Mesenchymal stem cell (in vitro differentiated cells and primary cell): Measurements from ENCODE around the gene SAXO1.

Experiments
- DNase-seq: peaks from one replicate; pipeline ENCODE4 v3.0.0-alpha.2; 2013
- H2AFZ ChIP-seq: one replicate; pipeline ENCODE4 v1.6.1; 2013; ENCODE audit warnings: low read depth, mild to moderate bottlenecking, control low read depth, inconsistent platforms, low read length, moderate library complexity
- H2AK5ac ChIP-seq: 2 replicates; pipeline ENCODE4 v1.6.1; 2013; ENCODE audit warnings: low read length, moderate library complexity, mild to moderate bottlenecking, inconsistent platforms; ENCODE audit not compliant: severe bottlenecking
- H2BK120ac ChIP-seq: one replicate; pipeline ENCODE4 v1.6.1; 2013; ENCODE audit warnings: low read depth, mild to moderate bottlenecking, inconsistent platforms, low read length, moderate library complexity
- H2BK12ac ChIP-seq, 2 experiments: one replicate each; pipeline ENCODE4 v1.6.1; 2013; ENCODE audit warnings: inconsistent platforms in 2 of 2, low read length in 2 of 2, mild to moderate bottlenecking in 2 of 2, moderate library complexity in 2 of 2, control low read depth in 1 of 2
- H2BK15ac ChIP-seq: one replicate; pipeline ENCODE4 v1.6.1; 2013; ENCODE audit warnings: mild to moderate bottlenecking, low read depth, inconsistent platforms; ENCODE audit not compliant: poor library complexity, severe bottlenecking
- H2BK5ac ChIP-seq: 2 replicates; pipeline ENCODE4 v1.6.1; 2013; ENCODE audit warnings: low read depth, mild to moderate bottlenecking, low read length, control low read depth, inconsistent platforms; ENCODE audit not compliant: poor library complexity, severe bottlenecking
- H3K14ac ChIP-seq, 2 experiments: one replicate each; pipeline ENCODE4 v1.6.1; 2013; ENCODE audit warnings: inconsistent platforms in 2 of 2, low read length in 2 of 2, control low read depth in 1 of 2, mild to moderate bottlenecking in 1 of 2, moderate library complexity in 1 of 2
- H3K18ac ChIP-seq, 2 experiments: one replicate each; pipeline ENCODE4 v1.6.1; 2013; ENCODE audit warnings: inconsistent platforms in 2 of 2, low read length in 2 of 2, control low read depth in 1 of 2, low read depth in 1 of 2, mild to moderate bottlenecking in 1 of 2
- H3K23ac ChIP-seq, 2 experiments: one replicate each; pipeline ENCODE4 v1.6.1; 2013; ENCODE audit warnings: inconsistent platforms in 2 of 2, low read length in 2 of 2, mild to moderate bottlenecking in 2 of 2, moderate library complexity in 2 of 2, control low read depth in 1 of 2
- H3K27ac ChIP-seq: 2 replicates; pipeline ENCODE4 v1.5.1; 2013; ENCODE audit warnings: mild to moderate bottlenecking, moderate library complexity, low read length, control low read depth, inconsistent platforms; ENCODE audit not compliant: poor library complexity, severe bottlenecking
- H3K27me3 ChIP-seq, 2 experiments: 2 replicates each; pipeline versions ENCODE4 v1.6.1 to v1.7.0; 2013; ENCODE audit warnings: low read length in 2 of 2, mild to moderate bottlenecking in 2 of 2, moderate library complexity in 2 of 2, control low read depth in 1 of 2, inconsistent platforms in 1 of 2; ENCODE audit not compliant: control insufficient read depth in 1 of 2, insufficient read depth in 1 of 2
- H3K36me3 ChIP-seq, 2 experiments: 2 replicates each; pipeline versions ENCODE4 v1.6.1 to v1.7.0; 2013; ENCODE audit warnings: low read length in 2 of 2, control low read depth in 1 of 2, inconsistent platforms in 1 of 2, low read depth in 1 of 2, mild to moderate bottlenecking in 1 of 2; ENCODE audit not compliant: insufficient read depth in 2 of 2, control insufficient read depth in 1 of 2
- H3K4ac ChIP-seq, 2 experiments: one replicate each; pipeline ENCODE4 v1.6.1; 2013; ENCODE audit warnings: inconsistent platforms in 2 of 2, low read length in 2 of 2, mild to moderate bottlenecking in 2 of 2, moderate library complexity in 2 of 2, control low read depth in 1 of 2, low read depth in 1 of 2
- H3K4me1 ChIP-seq: 2 replicates; pipeline ENCODE4 v1.6.1; 2013; ENCODE audit warnings: low read depth, low read length, control low read depth; ENCODE audit not compliant: control insufficient read depth, insufficient read depth
- H3K4me2 ChIP-seq: 2 replicates; pipeline ENCODE4 v1.6.1; 2013; ENCODE audit warnings: low read length, mild to moderate bottlenecking, inconsistent platforms; ENCODE audit not compliant: poor library complexity, severe bottlenecking
- H3K4me3 ChIP-seq, 2 experiments: 2 replicates each; pipeline versions ENCODE4 v1.5.1 to v1.7.0; 2013; ENCODE audit warnings: low read length in 2 of 2, mild to moderate bottlenecking in 2 of 2, control low read depth in 1 of 2, low read depth in 1 of 2; ENCODE audit not compliant: insufficient read depth in 1 of 2
- H3K79me1 ChIP-seq: replicated peaks from 2 replicates; pipeline ENCODE4 v1.6.1; 2013; ENCODE audit warnings: mild to moderate bottlenecking, control low read depth, low read length, inconsistent platforms; ENCODE audit not compliant: poor library complexity, severe bottlenecking
- H3K9ac ChIP-seq: 2 replicates; pipeline ENCODE4 v1.7.0; 2013; ENCODE audit warnings: mild to moderate bottlenecking, low read length, moderate library complexity
- H3K9me3 ChIP-seq: 2 replicates; pipeline ENCODE4 v1.7.0; 2013; ENCODE audit warnings: mild to moderate bottlenecking, low read length; ENCODE audit not compliant: control insufficient read depth
- H4K8ac ChIP-seq: one replicate; pipeline ENCODE4 v1.6.1; 2013; ENCODE audit warnings: inconsistent platforms, mild to moderate bottlenecking, low read length, moderate library complexity
- H4K91ac ChIP-seq: one replicate; pipeline ENCODE4 v1.6.1; 2013; ENCODE audit warnings: mild to moderate bottlenecking, low read length, inconsistent platforms
- WGBS: methylation state at CpG from one replicate; pipeline ENCODE4 v1.1.7; 2013; ENCODE audit warnings: mixed read lengths; 5-methylcytosine and 5-hydroxymethylcytosine counted together

Gene SAXO1

GRCh38 chr9:19050637-19051591, 17.9 kb upstream of the SAXO1 start:
- Histone ChIP-seq H3K79me1 (peaks cover 2% of the 10 kb centered on the region), H2BK12ac (no peak overlapping the region), H3K27ac (no peak overlapping the region), H4K91ac (no peak overlapping the region), H3K9ac (peak overlapping the region; percentile 93), H3K9me3 (no peaks in the 10 kb centered on the region), H3K36me3 (peaks cover 3 to 18% of the 10 kb centered on the region in 2 experiments), H4K8ac (no peak overlapping the region), H3K14ac (no peak overlapping the region), H3K18ac (no peak overlapping the region), H2AK5ac (no peak overlapping the region), H3K4me1 (peaks cover 7% of the 10 kb centered on the region), H3K4me2 (peak overlapping the region; percentile 72), H2BK5ac (no peak overlapping the region), H3K4ac (no peak overlapping the region), H2AFZ (no peak overlapping the region), H2BK120ac (no peak overlapping the region), H2BK15ac (no peak overlapping the region), H3K27me3 (no peaks in the 10 kb centered on the region), H3K4me3 (peak overlapping the region in 1 of 2 experiments; percentile 89), H3K23ac (no peak overlapping the region)
- WGBS = 49% methylated on average over 4 of the region's 12 CpGs
- DNase-seq = no peak

GRCh38 chr9:19049917-19050636, 17.1 kb upstream of the SAXO1 start:
- Histone ChIP-seq H2AK5ac (no peak overlapping the region), H2BK12ac (no peak overlapping the region), H3K4me2 (peak overlapping the region; percentile 72), H3K4me3 (peak overlapping the region; percentile 88 to 89), H3K4me1 (peaks cover 7% of the 10 kb centered on the region), H3K27ac (peak overlapping the region; percentile 78), H3K4ac (peak overlapping the region; percentile 42 to 92), H2BK120ac (no peak overlapping the region), H2BK5ac (no peak overlapping the region), H3K36me3 (peaks cover 3 to 14% of the 10 kb centered on the region in 2 experiments), H3K9ac (peak overlapping the region; percentile 93), H2AFZ (no peak overlapping the region), H3K23ac (no peak overlapping the region), H4K8ac (no peak overlapping the region), H3K27me3 (no peaks in the 10 kb centered on the region), H3K14ac (no peak overlapping the region), H3K9me3 (no peaks in the 10 kb centered on the region), H3K18ac (peak overlapping the region in 1 of 2 experiments; percentile 97), H2BK15ac (no peak overlapping the region), H3K79me1 (peaks cover 2% of the 10 kb centered on the region), H4K91ac (no peak overlapping the region)
- DNase-seq = peak; percentile 55
- 1% methylated on average over 33 of the region's 33 CpGs for WGBS

- Histone ChIP-seq H2AK5ac (no peak within 1 kb of the TSS), H3K4me3 (peak within 1 kb of the TSS; percentile 88 to 89), H3K14ac (peak within 1 kb of the TSS in 1 of 2 experiments; percentile 99), H2AFZ (peak within 1 kb of the TSS; percentile 99), H3K9ac (peak within 1 kb of the TSS; percentile 93), H3K4ac (peak within 1 kb of the TSS; percentile 42 to 92), H4K8ac (peak within 1 kb of the TSS; percentile 96), H3K36me3 (peaks cover 3 to 14% of the 10 kb centered on the region in 2 experiments), H2BK120ac (peak within 1 kb of the TSS; percentile 66), H3K4me1 (peaks cover 7% of the 10 kb centered on the region), H3K9me3 (no peaks in the 10 kb centered on the region), H3K27me3 (no peaks in the 10 kb centered on the region), H3K23ac (peak within 1 kb of the TSS in 1 of 2 experiments; percentile 96), H2BK15ac (peak within 1 kb of the TSS; percentile 83), H3K4me2 (peak within 1 kb of the TSS; percentile 72), H2BK12ac (peak within 1 kb of the TSS in 1 of 2 experiments; percentile 54), H3K18ac (peak within 1 kb of the TSS; percentile 85 to 97), H4K91ac (peak within 1 kb of the TSS; percentile 90), H3K79me1 (peaks cover 2% of the 10 kb centered on the region), H3K27ac (peak within 1 kb of the TSS; percentile 97), H2BK5ac (peak within 1 kb of the TSS; percentile 75)
- under 1% methylated on average over 70 of the region's 82 CpGs for WGBS
- peak; percentile 98 for DNase-seq
These were observed 16.2 kb upstream of the SAXO1 start, which contains the start of gene RRAGA for GRCh38 chr9:19048966-19049916. TSS of gene RRAGA (plus strand) at chr9:19049427. CDS start at chr9:19049660, 233 bp downstream.
